Measurements from ENCODE around the gene C12orf50.
"Not testable (repeated sequence)": the region's sequence is repeated elsewhere in the genome, so short reads cannot be mapped to it uniquely, and the experiment has no call there.

The C12orf50 gene, protein sequence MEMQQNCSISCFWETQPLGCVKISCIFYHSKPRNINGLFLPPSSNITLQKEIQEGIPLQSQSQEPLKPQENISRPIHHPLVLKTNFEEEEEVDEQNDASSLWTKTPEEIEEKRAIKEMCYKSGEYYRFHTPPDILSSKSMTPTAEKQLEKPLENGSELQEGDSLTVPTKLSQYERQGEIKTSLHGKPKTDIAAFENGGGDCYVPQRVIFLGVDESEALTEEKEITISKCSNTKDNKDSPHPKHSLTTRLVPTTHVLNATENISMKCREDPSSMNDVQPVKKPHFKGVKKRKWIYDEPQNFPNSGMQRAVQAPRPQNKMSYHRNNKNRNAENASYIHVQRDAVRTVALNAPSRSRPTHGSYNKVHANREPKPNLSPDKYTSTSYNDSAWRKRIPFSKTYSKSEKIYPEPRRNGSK

DNA sequence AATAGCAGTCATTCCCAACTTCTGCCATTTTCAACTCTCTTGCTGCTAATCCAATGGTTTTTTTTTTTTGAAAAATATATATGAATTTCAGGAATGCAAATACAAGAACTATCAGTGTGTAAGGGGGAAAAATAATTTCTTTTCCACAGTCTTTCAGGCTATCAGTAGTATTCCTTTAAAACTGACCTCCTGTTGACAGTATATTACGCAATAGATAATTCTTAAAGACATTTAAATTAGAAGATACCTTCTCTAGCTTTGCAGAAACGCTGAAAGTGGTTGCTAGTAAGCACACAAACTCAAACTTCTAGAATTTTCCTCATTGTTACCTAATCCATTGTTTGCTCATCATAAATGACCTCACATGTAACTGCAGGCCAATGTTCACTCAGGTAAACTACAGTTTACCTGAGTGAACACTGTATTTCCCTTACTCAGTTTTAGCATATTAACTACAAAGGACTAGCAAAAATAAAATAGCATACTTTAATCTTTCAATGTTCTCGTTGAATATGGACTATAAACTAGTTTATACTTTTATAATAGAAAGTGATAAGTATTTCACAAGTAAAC, at the start of gene C12orf50:
Gene C12orf50 (minus strand): TSS at position 309 of the 573 bp plus-strand sequence. CDS start 2,439 bp downstream, outside the sequence.
- DNase-seq: no peak

DNA sequence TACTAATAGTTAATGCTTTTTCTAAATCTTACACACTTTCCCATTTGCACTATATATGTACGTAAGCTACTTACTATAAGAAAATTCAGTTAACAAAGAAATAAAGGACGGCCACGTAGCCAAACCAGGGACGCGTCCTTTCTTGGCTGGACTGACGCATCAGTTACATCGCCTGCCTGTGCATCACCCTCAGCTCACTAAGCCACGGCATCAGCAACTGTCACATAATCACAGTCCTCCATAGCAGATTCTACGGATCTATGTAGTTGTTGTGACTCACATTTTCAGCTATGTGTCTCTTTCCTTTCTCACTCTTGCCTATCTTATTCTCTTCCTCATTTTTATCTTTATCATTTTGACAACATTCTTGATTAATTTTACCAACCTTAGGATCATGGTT, 38.1 kb upstream of the C12orf50 start:
- DNase-seq: no peak

DNA sequence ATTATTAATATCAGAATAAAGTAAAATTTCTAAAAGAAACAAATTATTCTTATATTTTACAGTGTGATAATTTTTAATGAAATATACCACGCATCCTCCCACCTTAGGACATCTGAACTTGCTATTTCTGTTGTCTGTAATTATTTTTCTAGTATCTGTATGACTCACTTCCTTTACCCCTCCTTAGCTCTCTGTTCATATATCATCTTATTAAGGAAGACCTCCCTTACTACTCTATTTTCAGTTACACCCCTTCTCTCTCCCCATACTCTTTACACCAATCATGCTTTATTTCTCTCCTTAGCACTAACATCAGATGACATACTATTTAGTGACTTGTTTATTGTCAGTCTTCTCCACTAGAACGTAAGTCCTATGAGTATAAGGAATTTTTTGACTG, 34.2 kb upstream of the C12orf50 start:
- DNase-seq: no peak

DNA sequence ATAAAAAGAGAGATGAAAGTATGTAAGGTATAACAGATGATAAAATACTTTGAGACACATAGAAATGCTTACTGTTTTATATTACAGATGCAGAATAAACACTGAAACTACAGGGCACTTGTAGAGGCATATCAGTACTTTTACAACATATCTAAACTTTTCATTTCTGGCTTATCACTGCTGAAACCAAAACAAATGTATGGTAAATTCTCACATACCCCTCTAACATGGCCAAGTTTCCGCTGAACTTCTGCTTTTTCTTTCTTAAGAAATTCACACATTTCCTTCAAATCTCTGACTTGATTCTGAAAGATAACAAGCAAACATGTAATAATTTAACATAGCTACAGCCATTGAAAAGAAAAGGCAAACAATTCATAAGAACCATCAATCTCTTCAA, 33.3 kb upstream of the C12orf50 start:
- no peak for DNase-seq

DNA sequence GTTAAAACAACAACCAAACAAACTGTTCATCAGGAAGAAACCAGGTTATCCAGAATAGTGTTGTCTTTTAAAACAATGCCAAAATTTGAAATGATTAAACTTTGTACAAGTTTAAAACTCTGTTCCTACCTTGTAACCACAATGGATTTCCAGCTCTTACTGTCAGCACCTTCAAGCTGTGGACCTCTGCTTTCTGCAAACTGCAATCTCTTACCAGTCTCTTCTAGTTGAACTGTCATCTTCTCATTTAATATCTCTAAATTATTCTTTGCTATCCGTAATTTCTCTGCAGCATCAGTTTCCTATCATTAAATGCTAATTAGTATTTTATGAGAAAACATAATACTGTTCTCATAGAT, 29.5 kb upstream of the C12orf50 start:
- no peak for DNase-seq

DNA sequence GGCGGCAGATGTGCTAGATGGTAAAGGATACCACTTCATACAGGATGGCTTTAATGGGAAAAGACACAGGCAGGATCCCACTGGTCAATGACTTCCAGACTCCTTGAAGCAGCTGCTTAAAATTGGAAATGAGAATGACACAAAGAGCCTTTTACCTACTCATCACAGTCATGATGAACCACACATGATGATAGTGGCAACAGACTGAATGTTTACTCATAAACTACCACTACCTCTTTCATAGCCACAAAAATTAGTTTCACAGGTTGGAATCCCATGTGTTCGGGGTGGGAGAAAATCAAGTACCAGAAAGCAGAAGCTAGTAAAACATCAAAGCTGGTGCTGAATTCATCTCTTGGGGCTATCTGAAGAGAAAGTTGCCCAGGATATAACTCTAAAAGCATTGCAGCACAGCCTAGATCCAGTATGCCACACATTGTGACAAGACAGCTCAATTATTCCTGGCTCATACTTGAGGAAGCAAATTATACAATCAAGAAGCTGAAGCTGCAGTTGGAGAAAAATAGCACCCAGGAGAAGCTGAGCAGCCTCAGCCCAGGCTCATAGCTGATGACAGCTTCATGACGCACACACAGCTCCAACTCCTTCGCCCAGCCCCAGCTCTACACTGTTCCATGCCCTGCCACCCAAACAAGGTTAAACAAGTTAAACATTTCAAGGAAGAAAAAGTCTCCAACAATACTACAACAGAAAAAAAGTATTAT, 29.0 kb upstream of the C12orf50 start:
- DNase-seq: no peak

DNA sequence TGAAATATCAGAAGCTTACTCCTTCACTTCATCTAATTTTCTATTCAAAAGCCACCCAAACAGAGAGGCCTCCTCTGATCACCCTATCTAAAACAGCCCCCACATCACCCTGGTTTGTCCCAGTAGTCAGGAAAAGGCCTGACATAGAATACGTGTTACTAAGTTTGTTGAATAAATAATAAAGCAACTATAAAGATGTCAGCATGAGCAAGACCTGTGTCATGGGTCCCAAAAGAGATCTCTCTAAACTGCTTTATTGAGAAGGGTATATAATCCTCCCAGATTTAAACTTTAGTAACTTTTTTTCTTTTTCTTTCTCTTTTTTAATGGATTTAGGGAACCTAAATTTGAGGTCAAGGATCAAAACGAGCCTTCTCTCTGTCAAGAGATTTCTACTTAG, 27.4 kb upstream of the C12orf50 start:
- DNase-seq: no peak

DNA sequence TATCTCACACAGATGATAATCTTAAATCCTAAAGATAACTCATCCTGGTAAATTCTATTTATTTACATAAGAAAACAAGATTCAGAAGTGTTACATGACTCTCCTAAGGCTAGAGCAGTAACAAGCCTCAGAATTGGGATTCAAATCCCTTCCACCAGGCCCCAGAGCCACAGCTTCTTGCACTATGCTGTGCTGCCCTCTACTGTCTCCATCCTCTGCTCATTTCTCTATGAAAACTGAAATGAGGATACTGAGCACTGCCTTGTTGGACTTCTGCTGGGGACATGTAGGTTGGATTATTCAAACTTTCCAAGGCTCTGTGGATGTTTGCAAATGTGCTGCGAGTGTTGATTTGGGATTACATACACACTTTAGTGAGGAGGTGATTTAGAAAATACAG, 23.5 kb upstream of the C12orf50 start:
- peak; percentile 69 for DNase-seq

DNA sequence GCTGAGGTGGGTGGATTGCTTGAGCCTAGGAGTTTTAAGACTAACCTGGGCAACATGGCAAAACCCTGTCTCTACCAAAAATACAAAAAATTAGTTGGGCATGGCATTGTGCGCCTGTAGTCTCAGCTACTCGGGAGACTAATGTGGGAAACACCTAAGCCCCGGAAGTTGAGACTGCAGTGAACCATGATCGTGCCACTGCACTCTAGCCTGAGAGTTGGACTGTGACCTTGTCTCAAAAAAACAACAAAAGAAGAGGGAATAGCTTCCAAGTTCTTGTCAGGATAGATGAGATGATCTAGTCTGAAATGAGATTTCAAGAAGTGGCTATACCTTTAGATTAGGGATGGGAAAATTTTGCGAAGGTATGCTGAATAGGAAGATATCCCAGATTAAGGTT, 14.8 kb upstream of the C12orf50 start:
- DNase-seq: no peak

DNA sequence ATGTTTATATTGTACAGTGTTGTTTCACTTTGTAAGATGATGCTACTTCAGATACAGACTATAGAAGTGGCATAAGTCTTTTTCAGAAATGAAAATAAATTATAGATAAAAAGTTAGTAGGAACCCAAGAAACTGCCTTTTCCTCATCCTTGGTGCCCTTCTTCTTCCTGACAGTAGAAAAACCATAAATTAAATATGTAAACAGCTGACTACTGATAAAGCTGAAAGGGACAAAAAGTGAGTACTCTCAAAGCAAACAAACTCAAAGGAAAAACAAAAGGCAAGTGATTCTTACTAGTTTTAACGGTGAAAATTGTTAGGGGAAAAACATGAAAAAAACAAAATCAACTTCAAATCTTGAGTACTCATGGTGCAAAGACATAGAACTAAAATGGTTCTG, 8.6 kb upstream of the C12orf50 start:
- no peak for DNase-seq

DNA sequence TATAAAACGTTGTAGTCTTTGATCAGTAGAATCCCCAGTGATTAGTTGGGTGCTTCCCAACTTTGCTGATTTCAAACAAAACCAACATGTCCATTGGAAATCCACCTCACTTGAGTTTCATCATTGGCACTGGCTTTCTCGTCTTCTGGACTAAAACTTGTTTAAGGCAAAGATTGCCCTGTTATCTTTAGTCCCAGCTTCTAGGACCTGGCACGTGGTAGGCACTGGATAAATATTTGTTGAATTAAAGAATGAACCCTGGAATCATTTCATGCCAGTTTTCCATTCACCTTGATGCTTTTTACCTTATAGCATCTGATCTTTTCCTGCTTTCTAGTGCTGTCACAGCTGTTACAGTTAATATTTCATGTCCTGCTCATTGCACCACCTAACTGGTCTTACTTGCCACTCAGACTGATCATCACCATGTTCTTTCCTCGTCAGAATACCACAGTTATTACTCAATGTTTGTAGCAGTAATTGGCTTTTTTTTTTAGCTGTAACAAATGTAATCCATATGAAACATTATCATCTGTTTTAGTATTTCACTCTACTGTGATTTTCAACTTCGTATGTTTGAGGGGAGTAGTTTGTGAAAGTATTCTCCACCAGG, 7.3 kb upstream of the C12orf50 start:
- peak; percentile 28 for DNase-seq

DNA sequence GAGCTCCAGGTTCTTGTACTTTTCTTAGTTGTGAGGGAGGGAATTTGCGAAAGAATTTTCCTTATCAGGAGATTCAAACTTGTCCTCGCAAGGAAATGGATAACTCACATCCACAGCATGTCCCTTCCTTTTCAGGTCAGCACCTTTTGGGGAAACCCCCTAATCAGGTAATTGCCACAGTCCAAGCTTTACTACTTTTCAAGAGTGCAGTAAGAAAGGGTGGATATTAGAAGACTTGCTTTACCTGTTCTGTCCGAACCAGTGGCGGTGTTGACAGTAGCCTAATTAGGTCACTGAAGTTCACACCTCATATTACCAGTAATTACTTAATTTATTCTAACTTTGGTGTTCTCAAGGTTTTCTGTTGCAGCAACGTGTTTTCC, 6.7 kb upstream of the C12orf50 start:
- DNase-seq: peak; percentile 64

DNA sequence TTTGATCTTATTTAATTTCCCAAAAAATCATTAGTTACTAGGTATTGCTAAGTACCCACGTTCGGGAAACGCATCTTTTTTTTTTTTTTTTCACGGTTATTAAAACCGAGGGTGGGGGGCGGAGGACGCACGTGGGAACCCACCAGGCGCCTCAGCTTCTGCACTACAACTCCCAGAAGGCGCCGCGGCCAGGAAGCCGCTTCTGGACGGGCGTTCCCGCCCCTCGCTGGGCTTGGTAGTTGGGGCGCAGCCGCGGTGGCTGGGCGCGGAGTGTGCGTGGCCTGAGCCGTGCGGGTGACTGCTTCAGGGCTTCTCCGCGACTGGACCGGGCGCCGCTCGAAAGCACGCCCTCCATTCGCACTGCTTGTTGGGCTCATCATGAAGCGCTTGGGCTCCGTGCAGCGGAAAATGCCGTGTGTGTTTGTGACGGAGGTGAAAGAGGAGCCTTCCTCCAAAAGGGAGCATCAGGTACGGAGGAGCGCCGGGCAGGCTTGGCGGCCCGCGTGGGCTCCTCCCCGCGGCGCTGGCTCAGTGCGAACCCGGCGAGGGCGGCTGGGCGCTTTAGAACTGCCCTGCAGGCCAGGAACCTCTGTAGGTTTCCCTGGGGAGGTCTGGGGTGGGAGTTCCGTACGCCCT, 6.2 kb upstream of the C12orf50 start:
- peak; percentile 97 for DNase-seq

DNA sequence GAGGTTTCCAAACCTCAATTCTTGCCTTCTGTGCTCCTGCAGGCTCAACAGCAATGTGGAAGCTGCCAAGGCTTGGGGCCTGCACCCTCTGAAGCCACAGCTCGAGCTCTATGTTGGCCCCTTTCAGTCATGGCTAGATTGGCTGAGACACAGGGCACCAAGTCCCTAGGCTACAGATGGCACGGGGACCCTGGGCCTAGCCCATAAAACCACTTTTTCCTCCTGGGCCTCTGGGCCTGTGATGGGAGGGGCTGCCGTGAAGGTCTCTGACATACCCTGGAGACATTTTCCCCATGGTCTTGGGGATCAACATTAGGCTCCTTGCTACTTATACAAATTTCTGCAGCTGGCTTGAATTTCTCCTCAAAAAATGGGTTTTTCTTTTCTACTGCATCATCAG, 2.0 kb upstream of the C12orf50 start:
- DNase-seq: not testable (repeated sequence)

DNA sequence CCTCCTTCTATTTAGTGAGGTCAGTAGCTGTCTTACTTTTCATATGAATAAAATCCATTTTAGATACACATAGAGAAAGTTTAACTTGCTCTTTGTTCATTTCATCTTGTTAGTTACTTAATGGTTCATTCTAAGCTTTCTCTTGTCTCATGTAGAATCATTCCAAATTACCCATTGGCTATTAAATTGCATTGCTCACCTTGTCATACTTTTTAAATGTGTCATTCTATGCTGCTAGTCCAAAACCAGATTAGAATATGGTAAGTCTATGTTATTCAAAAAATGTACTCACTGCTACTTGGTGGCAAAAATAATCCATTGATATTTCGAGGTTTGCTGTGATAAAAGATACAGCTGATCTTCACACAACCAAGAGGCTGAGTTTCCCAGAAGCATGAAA, 3.0 kb downstream of the C12orf50 start:
- no peak for DNase-seq

DNA sequence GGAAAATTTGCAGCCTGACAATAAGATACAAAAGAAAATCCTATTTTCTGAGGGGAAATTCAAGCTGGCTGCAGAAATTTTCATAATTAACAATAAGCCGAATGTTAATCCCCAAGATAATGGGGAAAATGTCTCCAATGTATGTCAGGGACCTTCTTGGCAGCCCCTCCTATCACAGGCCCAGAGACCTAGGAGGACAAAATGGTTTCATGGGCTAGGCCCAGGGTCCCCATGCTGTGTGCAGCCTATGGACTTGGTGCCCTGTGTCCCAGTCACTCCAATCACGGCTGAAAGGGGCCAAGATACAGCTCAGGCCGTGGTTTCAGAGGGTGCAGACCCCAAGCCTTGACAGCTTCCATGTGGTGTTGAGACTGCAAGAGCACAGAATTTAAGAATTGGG, 11.2 kb downstream of the C12orf50 start:
- no peak for DNase-seq

DNA sequence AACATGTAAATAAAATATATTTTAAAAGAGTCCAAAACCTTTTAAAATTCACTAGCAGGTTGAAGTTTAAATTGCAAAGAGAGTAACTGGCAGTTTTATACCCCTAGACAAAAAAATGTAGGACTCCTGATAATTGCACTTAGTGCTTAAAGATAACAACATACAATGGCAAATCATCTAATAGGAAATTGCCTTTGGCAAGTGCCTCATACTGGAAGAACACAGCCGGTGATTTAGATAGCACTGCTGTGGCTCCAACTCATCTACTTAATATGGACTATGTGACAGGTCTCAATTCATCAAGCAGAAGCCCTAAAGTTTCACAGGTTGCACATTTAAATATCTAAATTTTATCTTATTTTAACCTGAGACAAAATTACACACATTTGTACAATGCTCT, 13.4 kb downstream of the C12orf50 start:
- DNase-seq: no peak

DNA sequence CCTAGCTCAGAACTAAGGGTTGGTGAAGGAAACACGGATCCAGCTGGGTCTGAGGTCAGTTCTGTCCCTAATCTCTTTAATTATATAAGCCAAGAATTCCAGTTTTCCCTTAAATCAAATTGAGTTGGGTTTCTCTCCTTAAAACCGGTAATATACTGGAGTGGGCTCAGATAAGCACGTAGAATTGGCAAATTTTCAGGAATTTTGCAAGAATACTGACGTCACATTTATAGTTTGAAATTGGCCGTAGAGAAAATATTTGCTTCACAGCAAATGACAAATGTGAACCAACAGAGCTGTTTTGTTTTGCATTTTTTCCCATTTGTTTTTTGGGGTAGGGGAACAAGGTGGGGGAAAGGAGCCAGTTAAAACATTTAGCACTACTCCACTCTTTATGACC, 17.4 kb downstream of the C12orf50 start:
- no peak for DNase-seq

DNA sequence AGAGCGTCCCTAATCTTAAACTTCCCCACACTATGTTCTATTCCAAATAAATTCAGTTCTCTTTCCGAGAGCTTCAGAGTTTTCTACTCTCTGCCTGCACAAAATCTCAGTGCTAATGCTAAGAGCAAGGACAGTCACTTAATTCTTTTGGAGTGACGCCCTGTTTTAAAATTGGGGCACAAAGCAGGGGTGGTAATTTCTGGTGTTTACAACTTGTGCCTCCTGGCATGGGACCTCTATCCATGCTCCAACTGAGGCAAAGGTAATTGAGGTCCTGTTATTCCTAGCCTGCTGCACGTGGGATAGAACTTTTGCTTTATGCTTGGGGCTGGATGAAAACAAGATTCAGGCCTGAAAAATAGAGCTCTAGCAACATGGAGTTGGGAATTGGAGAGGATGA, 22.9 kb downstream of the C12orf50 start:
- DNase-seq: no peak

DNA sequence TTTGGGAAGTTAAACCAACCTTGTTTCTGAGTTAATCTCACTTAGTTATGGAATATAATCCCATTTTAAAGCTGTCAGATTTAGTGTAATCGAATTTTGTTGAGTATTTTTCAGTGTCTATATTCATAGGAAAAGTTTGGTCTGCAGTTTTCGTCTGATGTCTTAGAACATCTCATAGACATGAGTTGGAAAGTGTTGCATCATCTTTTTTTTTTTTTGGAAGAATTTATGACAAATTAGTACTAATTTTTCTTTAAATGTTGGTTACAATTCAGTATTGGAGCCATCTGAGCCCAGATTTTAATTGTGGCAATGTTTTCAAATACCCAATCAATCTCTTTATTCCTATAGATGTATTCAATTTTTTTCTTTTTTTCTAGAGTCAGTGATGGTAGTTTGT, 27.9 kb downstream of the C12orf50 start:
- DNase-seq: no peak

DNA sequence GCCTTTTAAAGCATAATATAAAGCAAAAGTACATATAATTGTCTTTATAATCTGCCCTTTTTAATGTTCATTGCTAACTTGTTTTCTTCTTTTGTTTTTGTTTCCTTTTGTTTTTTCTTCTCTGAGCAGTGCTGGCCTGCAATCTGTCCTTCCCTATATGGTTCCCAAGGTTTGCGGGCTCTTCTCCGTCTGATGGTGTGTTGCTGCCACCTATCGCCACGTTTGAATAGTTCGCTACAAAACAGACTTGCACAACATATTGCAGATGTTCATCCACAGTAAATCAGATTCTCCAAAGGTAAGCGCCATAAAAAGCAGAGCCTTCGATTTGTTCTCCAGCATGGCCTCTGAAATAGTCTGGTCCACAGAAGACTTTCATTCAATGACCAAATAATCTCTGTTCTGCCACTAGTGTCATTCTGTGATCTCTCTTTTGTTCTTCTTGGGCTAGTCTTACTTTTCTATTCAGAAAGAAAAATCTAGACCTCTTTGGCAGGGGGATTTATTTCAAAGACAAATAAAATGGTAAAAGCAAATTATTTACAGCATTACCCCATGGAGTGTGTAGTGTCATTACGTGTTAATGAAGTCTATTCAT, 33.5 kb downstream of the C12orf50 start:
- peak; percentile 81 for DNase-seq

DNA sequence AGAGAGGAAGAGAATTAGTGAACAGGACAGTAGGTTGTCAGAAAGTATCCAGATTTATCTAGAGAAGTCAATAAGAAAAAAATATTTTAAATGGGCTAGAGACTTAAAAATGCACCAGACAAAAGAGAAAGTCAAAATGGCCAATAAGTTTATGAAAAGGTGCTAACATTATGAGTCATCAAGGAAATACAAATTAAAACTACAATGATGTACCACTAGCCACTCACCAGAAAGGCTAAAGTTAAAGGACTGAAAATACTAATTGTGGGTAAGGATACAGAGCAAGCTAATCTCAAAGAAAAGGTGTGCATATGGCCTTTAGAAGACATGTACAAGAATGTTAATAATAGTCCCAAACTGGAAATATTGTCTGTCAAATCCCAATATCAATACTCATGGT, 37.7 kb downstream of the C12orf50 start:
- DNase-seq: no peak

DNA sequence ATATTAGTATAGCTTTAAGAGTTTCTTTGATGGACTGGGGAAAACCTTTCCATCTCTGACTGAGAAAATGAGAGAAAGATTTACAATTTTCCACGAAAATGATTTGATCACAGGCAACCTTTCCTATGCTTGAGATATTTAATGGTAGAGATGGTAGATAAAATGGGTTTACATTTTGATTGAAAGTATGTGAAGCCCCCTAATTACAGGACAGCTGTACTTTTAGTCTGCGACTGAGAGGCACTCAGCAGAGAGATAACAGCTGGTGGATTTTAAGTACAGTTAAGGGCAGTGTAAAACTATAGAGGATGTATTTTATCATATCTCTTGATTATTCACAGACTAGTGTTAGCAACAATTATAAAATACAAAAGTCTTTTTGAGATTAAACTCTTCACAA, 40.7 kb downstream of the C12orf50 start:
- no peak for DNase-seq

Data from NCI-H69 (cell line).